Lung (tissue), 12 donors: ENCODE results near the gene STON1. TPM values are rescaled to one million over a fixed set of nuclear protein-coding genes. Genes with fewer than 3 reads are reported as not detected.

Experiments
- ATAC-seq: fragments of 200-7000 bp; cut with Tn5 transposase; one replicate; pipeline ENCODE4 v1.9.1; 2020; ENCODE audit warnings: moderate number of reproducible peaks; ENCODE audit not compliant: insufficient read depth, low FRiP score
- DNase-seq, 3 donors: peaks; one replicate each; pipeline ENCODE4 v3.0.0-alpha.2; 2013 to 2017
- H3K27ac ChIP-seq, 2 donors: one replicate each; pipeline ENCODE4 v1.5.1; 2013; ENCODE audit warnings: mild to moderate bottlenecking in 2 of 2, moderate library complexity in 2 of 2, control low read depth in 1 of 2, inconsistent platforms in 1 of 2, low read depth in 1 of 2, low read length in 1 of 2
- H3K27me3 ChIP-seq, 3 donors: one replicate each; pipeline ENCODE4 v1.5.1; 2013; ENCODE audit warnings: low read length in 2 of 3; ENCODE audit not compliant: control insufficient read depth in 3 of 3, insufficient read depth in 3 of 3
- H3K36me3 ChIP-seq, 4 donors: one replicate each; pipeline ENCODE4 v1.5.1; 2013; ENCODE audit warnings: low read length in 4 of 4, mild to moderate bottlenecking in 1 of 4, moderate library complexity in 1 of 4; ENCODE audit not compliant: control insufficient read depth in 4 of 4, insufficient read depth in 4 of 4
- H3K4me1 ChIP-seq, 5 donors: one replicate each; pipeline ENCODE4 v1.5.1; 2013; ENCODE audit warnings: low read length in 5 of 5, mild to moderate bottlenecking in 2 of 5, moderate library complexity in 1 of 5; ENCODE audit not compliant: control insufficient read depth in 5 of 5, insufficient read depth in 5 of 5
- H3K4me3 ChIP-seq: one replicate; pipeline ENCODE4 v1.5.1; 2013; ENCODE audit warnings: mild to moderate bottlenecking, control low read depth, moderate library complexity
- H3K9ac ChIP-seq, 2 donors: one replicate each; pipeline ENCODE4 v1.5.1; 2013; ENCODE audit warnings: low read length in 2 of 2, control low read depth in 1 of 2; ENCODE audit not compliant: insufficient read depth in 1 of 2
- H3K9me3 ChIP-seq, 4 donors: one replicate each; pipeline ENCODE4 v1.5.1; 2013; ENCODE audit warnings: low read length in 3 of 4, mild to moderate bottlenecking in 1 of 4, moderate library complexity in 1 of 4; ENCODE audit not compliant: control insufficient read depth in 4 of 4, insufficient read depth in 3 of 4
- CTCF ChIP-seq: IDR thresholded peaks from 2 replicates; pipeline ENCODE4 v1.5.1; 2012; ENCODE audit warnings: mild to moderate bottlenecking; ENCODE audit errors: control extremely low read depth, extremely low read depth
- WGBS, 2 donors: extraction: QIAGEN DNeasy Blood & Tissue Kit; methylation state at CpG; one replicate each; pipeline ENCODE4 v1.1.7; 2013; 5-methylcytosine and 5-hydroxymethylcytosine counted together
- polyA plus RNA-seq, 2 donors: library from polyadenylated mRNA; stranded (reverse); fragments of 200-250 nt; gene quantifications; one replicate each; pipeline ENCODE4 v1.2.1, GENCODE V29; 2013
- total RNA-seq, 2 donors: library from RNA; depleted of rRNA in 1 of 2; stranded (reverse); fragments of >200 nt in 1 of 2; gene quantifications; one replicate each; pipeline ENCODE4 v1.2.1, GENCODE V29; 2014 to 2021
- donor health status: control.
- donor health status: control.
- donor health status: Bipolar disorder and iron deficiency.
- donor health status: healthy.
- donor health status: DM: yes; HTN: yes; CAD: no.

The STON1 gene
- total and polyA plus RNA-seq, 4 donors = 3.8 to 35.2 (median 10.5) TPM

- Histone ChIP-seq H3K9me3 (no peaks in the 10 kb centered on the region), H3K27ac (no peak overlapping the region), H3K36me3 (peaks cover 0 to 2% (median 0%) of the 10 kb centered on the region in 4 donors), H3K4me3 (no peak overlapping the region), H3K27me3 (no peaks in the 10 kb centered on the region), H3K4me1 (peaks cover 0 to 9% (median 4%) of the 10 kb centered on the region in 5 donors), H3K9ac (no peak overlapping the region)
- WGBS, 2 donors = 93 to 94% methylated on average over 5 of the region's 5 CpGs
- TF ChIP-seq CTCF = no peak
- DNase-seq = no peak
- no peak for ATAC-seq
Observed at GRCh38 chr2:48534781-48535180, 4.8 kb downstream of the STON1 start.

- Histone ChIP-seq H3K9me3 (no peaks in the 10 kb centered on the region), H3K27ac (no peak overlapping the region), H3K4me3 (no peak overlapping the region), H3K27me3 (no peaks in the 10 kb centered on the region), H3K4me1 (no peaks in the 10 kb centered on the region), H3K36me3 (peaks cover 0 to 5% (median 0%) of the 10 kb centered on the region in 4 donors), H3K9ac (no peak overlapping the region)
- DNase-seq (no peak), ATAC-seq (no peak)
- TF ChIP-seq CTCF = no peak
- 95 to 96% methylated on average over 7 of the region's 7 CpGs for WGBS, 2 donors
Observed at GRCh38 chr2:48540237-48540935, 10.4 kb downstream of the STON1 start.

- Histone ChIP-seq H3K9ac (no peak overlapping the region), H3K27me3 (no peaks in the 10 kb centered on the region), H3K4me3 (no peak overlapping the region), H3K36me3 (peaks cover 0 to 5% (median 0%) of the 10 kb centered on the region in 4 donors), H3K4me1 (no peaks in the 10 kb centered on the region), H3K9me3 (no peaks in the 10 kb centered on the region), H3K27ac (no peak overlapping the region)
- 91 to 96% methylated on average over 7 of the region's 7 CpGs for WGBS, 2 donors
- no peak for TF ChIP-seq CTCF
- no peak for ATAC-seq
- no peak for DNase-seq
Observed at GRCh38 chr2:48541666-48542389, 11.9 kb downstream of the STON1 start.
